PFSK-1 (cell line): ENCODE data around the gene S100A11.

ENCODE experiments used
- FOXP2 ChIP-seq: optimal IDR thresholded peaks from 2 replicates; pipeline ENCODE3; 2011; ENCODE audit warnings: borderline replicate concordance, control low read depth, inconsistent platforms; ENCODE audit not compliant: insufficient read depth; ENCODE audit errors: extremely low read length, extremely low read depth
- POLR2AphosphoS5 ChIP-seq: IDR thresholded peaks from 2 replicates; pipeline ENCODE4 v1.6.1; 2012; ENCODE audit warnings: low read depth, mild to moderate bottlenecking, control low read depth, low read length, moderate library complexity
- REST ChIP-seq, 2 experiments: IDR thresholded peaks; 2 replicates each; pipeline versions ENCODE4 v1.6.1 to v1.8.0; 2011 to 2012; ENCODE audit warnings: low read depth in 2 of 2, low read length in 2 of 2, control low read depth in 1 of 2, inconsistent platforms in 1 of 2, mild to moderate bottlenecking in 1 of 2, moderate library complexity in 1 of 2; ENCODE audit not compliant: insufficient read depth in 1 of 2
- SIN3A ChIP-seq: IDR thresholded peaks from 2 replicates; pipeline ENCODE4 v1.6.1; 2012; ENCODE audit warnings: mild to moderate bottlenecking, low read length, moderate library complexity, borderline replicate concordance; ENCODE audit not compliant: insufficient read depth
- TAF1 ChIP-seq: IDR thresholded peaks from 2 replicates; pipeline ENCODE4 v1.6.1; 2012; ENCODE audit warnings: low read length, control low read depth, borderline replicate concordance; ENCODE audit not compliant: insufficient read depth

S100A11 gene

GRCh38 chr1:151998611-151999362, 38.0 kb downstream of the S100A11 start:
- no peak for TF ChIP-seq SIN3A
- TF ChIP-seq POLR2AphosphoS5, result no peak
- TF ChIP-seq TAF1, result no peak
- no peak for TF ChIP-seq FOXP2
- TF ChIP-seq REST (IDR thresholded peaks at IDR 0.05; ENCODE audit: insufficient read depth in 1 of 2, low read depth in 2 of 2, low read length in 2 of 2), result no peak

- TF ChIP-seq POLR2AphosphoS5, result no peak
- no peak for TF ChIP-seq TAF1
- no peak for TF ChIP-seq REST (IDR thresholded peaks at IDR 0.05; ENCODE audit: insufficient read depth in 1 of 2, low read depth in 2 of 2, low read length in 2 of 2)
- TF ChIP-seq SIN3A, result no peak
- TF ChIP-seq FOXP2, result no peak
Measured at GRCh38 chr1:151997284-151997570, 39.6 kb downstream of the S100A11 start.

- no peak for TF ChIP-seq REST (IDR thresholded peaks at IDR 0.05; ENCODE audit: insufficient read depth in 1 of 2, low read depth in 2 of 2, low read length in 2 of 2)
Measured at GRCh38 chr1:151995774-151996173, 41.0 kb downstream of the S100A11 start.

GRCh38 chr1:151994956-151995355, 41.8 kb downstream of the S100A11 start:
- no peak for TF ChIP-seq FOXP2
- peak; percentile 73; the same call in 1 of the 2 replicates for TF ChIP-seq SIN3A
- no peak for TF ChIP-seq POLR2AphosphoS5
- TF ChIP-seq REST (IDR thresholded peaks at IDR 0.05; ENCODE audit: insufficient read depth in 1 of 2, low read depth in 2 of 2, low read length in 2 of 2), result peak; percentile 53 to 84; a peak in 3 of 4 replicates
- TF ChIP-seq TAF1, result no peak

- TF ChIP-seq FOXP2 (peak; percentile 67), REST (IDR thresholded peaks at IDR 0.05; ENCODE audit: insufficient read depth in 1 of 2, low read depth in 2 of 2, low read length in 2 of 2) (no peak), TAF1 (peak; percentile 61; the same call in 1 of the 2 replicates), POLR2AphosphoS5 (peak; percentile 64), SIN3A (0 out of 2 replicates have a peak, but pooled peaks have one; percentile 41)
Measured at GRCh38 chr1:151993734-151994496, 42.9 kb downstream of the S100A11 start, which contains the start of gene S100A10. S100A10 (minus strand) TSS chr1:151993859; CDS start chr1:151986230, 7,629 bp downstream.
